PFSK-1 (cell line): ENCODE data around the gene CYB561A3.

Source experiments
- FOXP2 ChIP-seq: optimal IDR thresholded peaks from 2 replicates; pipeline ENCODE3; 2011; ENCODE audit warnings: borderline replicate concordance, control low read depth, inconsistent platforms; ENCODE audit not compliant: insufficient read depth; ENCODE audit errors: extremely low read length, extremely low read depth
- POLR2AphosphoS5 ChIP-seq: IDR thresholded peaks from 2 replicates; pipeline ENCODE4 v1.6.1; 2012; ENCODE audit warnings: low read depth, mild to moderate bottlenecking, control low read depth, low read length, moderate library complexity
- SIN3A ChIP-seq: IDR thresholded peaks from 2 replicates; pipeline ENCODE4 v1.6.1; 2012; ENCODE audit warnings: mild to moderate bottlenecking, low read length, moderate library complexity, borderline replicate concordance; ENCODE audit not compliant: insufficient read depth
- TAF1 ChIP-seq: IDR thresholded peaks from 2 replicates; pipeline ENCODE4 v1.6.1; 2012; ENCODE audit warnings: low read length, control low read depth, borderline replicate concordance; ENCODE audit not compliant: insufficient read depth
- TF ChIP-seq, protein P1 (sequence below), 2 experiments: IDR thresholded peaks; 2 replicates each; pipeline versions ENCODE4 v1.6.1 to v1.8.0; 2011 to 2012; ENCODE audit warnings: low read depth in 2 of 2, low read length in 2 of 2, control low read depth in 1 of 2, inconsistent platforms in 1 of 2, mild to moderate bottlenecking in 1 of 2, moderate library complexity in 1 of 2; ENCODE audit not compliant: insufficient read depth in 1 of 2

The CYB561A3 gene

DNA sequence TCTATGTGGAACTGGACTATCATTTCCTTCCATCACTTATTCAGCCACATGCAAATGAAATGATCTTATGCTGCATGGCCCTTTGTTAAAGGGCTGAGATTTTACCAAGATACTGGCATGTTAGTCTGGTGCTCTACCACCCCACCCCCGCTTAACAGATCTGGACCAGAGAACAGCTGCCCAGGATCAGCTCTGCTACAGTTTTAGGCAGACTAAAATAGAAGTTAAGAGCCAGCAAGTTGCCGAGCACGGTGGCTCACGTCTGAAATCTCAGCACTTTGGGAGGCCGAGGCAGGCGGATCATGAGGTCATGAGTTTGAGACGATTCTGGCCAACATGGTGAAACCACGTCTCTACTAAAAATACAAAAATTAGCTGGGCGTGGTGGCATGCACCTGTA is 33.3 kb downstream of the CYB561A3 start:
- TF ChIP-seq, protein P1, sequence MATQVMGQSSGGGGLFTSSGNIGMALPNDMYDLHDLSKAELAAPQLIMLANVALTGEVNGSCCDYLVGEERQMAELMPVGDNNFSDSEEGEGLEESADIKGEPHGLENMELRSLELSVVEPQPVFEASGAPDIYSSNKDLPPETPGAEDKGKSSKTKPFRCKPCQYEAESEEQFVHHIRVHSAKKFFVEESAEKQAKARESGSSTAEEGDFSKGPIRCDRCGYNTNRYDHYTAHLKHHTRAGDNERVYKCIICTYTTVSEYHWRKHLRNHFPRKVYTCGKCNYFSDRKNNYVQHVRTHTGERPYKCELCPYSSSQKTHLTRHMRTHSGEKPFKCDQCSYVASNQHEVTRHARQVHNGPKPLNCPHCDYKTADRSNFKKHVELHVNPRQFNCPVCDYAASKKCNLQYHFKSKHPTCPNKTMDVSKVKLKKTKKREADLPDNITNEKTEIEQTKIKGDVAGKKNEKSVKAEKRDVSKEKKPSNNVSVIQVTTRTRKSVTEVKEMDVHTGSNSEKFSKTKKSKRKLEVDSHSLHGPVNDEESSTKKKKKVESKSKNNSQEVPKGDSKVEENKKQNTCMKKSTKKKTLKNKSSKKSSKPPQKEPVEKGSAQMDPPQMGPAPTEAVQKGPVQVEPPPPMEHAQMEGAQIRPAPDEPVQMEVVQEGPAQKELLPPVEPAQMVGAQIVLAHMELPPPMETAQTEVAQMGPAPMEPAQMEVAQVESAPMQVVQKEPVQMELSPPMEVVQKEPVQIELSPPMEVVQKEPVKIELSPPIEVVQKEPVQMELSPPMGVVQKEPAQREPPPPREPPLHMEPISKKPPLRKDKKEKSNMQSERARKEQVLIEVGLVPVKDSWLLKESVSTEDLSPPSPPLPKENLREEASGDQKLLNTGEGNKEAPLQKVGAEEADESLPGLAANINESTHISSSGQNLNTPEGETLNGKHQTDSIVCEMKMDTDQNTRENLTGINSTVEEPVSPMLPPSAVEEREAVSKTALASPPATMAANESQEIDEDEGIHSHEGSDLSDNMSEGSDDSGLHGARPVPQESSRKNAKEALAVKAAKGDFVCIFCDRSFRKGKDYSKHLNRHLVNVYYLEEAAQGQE (IDR thresholded peaks at IDR 0.05; ENCODE audit: insufficient read depth in 1 of 2, low read depth in 2 of 2, low read length in 2 of 2), result no peak
- TF ChIP-seq POLR2AphosphoS5 (no peak), FOXP2 (no peak), SIN3A (no peak), TAF1 (no peak)

DNA sequence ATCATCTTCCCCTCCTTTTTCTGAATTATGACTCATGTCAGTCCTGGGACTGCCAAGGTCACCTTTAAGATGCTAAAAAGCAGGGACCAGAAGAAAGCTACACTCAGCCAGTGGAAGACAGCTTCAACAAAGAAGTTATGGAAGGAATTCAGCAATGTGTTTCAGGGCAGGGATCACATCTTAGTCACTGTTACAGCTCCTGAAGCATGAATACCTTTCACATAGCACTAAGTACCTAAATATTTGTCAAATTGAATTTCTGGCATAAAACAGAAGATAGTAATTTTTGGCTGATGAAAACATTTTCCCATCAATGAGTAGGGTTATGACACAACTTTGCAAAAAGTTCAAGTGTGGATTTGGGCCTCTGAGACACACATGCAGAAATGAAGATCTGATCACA is 34.0 kb downstream of the CYB561A3 start:
- TF ChIP-seq TAF1 (no peak), FOXP2 (no peak), POLR2AphosphoS5 (no peak), SIN3A (no peak)
- TF ChIP-seq, protein P1 (IDR thresholded peaks at IDR 0.05; ENCODE audit: insufficient read depth in 1 of 2, low read depth in 2 of 2, low read length in 2 of 2), result no peak

DNA sequence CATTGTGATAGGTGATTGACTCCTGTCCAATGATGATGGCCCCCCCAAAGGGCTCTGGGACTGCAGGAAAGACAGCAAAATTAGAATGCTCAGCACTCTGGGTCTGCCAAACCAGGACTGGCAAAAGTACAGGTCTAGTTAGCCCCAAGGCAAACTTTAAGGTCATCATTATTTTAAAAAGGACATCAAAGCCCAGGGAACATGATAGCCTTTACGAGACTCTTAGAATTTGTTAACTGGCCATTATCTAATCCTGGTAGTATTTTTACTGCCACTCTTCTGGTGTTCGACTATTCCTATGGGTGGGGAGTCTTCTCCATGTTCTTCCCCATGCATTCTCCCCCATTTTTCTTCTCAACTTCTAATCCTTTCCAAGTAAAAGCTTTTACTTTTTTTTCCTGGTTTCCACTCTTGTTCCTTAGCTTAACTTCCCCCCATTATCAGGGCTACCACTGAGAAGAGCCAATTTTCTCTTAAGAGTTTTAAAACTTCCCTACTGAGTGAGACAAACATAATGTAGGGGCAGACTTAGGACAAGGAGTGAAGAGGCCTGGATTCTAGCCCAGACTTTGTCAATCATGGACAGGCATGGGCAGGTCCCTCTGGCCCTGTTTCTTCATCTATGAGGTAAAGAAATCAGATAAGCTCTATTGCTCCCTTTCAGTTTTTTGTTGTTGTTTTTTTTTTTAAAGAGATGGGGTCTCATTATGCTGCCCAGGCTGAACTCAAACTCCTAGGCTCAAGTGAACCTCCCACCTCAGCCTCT is 35.9 kb downstream of the CYB561A3 start:
- TF ChIP-seq POLR2AphosphoS5 (no peak), SIN3A (no peak), FOXP2 (no peak), TAF1 (no peak)
- TF ChIP-seq, protein P1 (IDR thresholded peaks at IDR 0.05; ENCODE audit: insufficient read depth in 1 of 2, low read depth in 2 of 2, low read length in 2 of 2), result no peak

DNA sequence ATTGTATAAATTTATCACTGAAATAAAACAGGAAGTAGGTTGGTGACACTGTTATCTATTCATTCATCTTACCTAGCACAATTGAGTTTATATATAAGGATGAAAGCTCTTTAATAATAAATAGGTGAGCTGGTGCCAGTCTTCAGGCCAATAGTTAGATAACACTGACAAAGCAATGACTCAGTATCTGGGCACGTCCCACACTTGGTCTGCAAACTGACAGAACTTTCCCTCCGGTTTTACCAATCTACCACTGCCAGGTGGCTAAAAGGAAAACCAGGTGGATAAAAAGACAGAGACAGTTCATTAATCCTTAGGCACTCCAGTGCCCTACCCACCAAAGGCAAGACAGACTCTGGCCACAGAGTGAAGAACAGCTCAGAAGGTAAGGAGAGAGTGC is 46.4 kb downstream of the CYB561A3 start:
- TF ChIP-seq SIN3A (no peak), FOXP2 (no peak), POLR2AphosphoS5 (no peak), TAF1 (no peak)
- TF ChIP-seq, protein P1 (IDR thresholded peaks at IDR 0.05; ENCODE audit: insufficient read depth in 1 of 2, low read depth in 2 of 2, low read length in 2 of 2), result no peak

DNA sequence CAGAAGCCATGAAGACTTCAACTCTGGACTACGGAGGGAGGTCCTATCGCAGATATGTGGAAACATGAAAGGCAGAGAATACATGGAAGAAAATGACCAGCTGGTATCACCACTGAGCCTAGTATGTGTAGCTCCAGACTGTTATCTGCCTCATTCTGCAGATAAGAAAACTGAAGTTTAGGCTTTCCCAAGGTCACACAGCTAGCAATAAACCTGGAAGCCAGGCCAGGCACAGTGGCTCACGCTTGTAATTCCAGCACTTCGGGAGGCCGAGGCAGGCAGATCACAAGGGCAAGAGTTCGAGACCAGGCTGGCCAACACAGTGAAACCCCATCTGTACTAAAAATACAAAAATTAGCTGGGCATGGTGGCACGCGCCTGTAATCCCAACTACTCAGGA is 50.9 kb downstream of the CYB561A3 start:
- TF ChIP-seq SIN3A (no peak), TAF1 (no peak), FOXP2 (no peak), POLR2AphosphoS5 (no peak)
- TF ChIP-seq, protein P1 (IDR thresholded peaks at IDR 0.05; ENCODE audit: insufficient read depth in 1 of 2, low read depth in 2 of 2, low read length in 2 of 2), result no peak
